Panc1 (cell line): ENCODE results near the gene SNTG2.

Experiments
- CTCF ChIP-seq: fragments of 450-650 bp; IDR thresholded peaks from 2 replicates; pipeline ENCODE4 v1.5.1; 2017; ENCODE audit warnings: mild to moderate bottlenecking
- POLR2AphosphoS5 ChIP-seq: IDR thresholded peaks from 2 replicates; pipeline ENCODE4 v1.6.1; 2012; ENCODE audit warnings: mild to moderate bottlenecking, low read depth, low read length, moderate library complexity
- REST ChIP-seq, 2 experiments: IDR thresholded peaks; 2 replicates each; pipeline ENCODE4 v1.6.1; 2011 to 2012; ENCODE audit warnings: low read depth in 2 of 2, control low read depth in 1 of 2, low read length in 1 of 2, mild to moderate bottlenecking in 1 of 2, moderate library complexity in 1 of 2; ENCODE audit not compliant: insufficient read depth in 1 of 2
- SIN3A ChIP-seq: IDR thresholded peaks from 2 replicates; pipeline ENCODE4 v1.6.1; 2012; ENCODE audit warnings: low read depth, mild to moderate bottlenecking, low read length, moderate library complexity, borderline replicate concordance; ENCODE audit not compliant: insufficient read depth
- TCF7L2 ChIP-seq: IDR thresholded peaks from 2 replicates; pipeline ENCODE4 v1.6.1; 2011; ENCODE audit warnings: mild to moderate bottlenecking, low read depth, low read length, inconsistent platforms

- TF ChIP-seq CTCF (no peak), POLR2AphosphoS5 (no peak), REST (IDR thresholded peaks at IDR 0.05; ENCODE audit: insufficient read depth in 1 of 2, low read depth in 2 of 2, low read length in 1 of 2) (no peak), SIN3A (no peak), TCF7L2 (no peak)
These were observed 294.5 kb downstream of the SNTG2 start for GRCh38 chr2:1245193-1245592.
